ENCODE results near the gene MCF2L.

Gene MCF2L

DNA sequence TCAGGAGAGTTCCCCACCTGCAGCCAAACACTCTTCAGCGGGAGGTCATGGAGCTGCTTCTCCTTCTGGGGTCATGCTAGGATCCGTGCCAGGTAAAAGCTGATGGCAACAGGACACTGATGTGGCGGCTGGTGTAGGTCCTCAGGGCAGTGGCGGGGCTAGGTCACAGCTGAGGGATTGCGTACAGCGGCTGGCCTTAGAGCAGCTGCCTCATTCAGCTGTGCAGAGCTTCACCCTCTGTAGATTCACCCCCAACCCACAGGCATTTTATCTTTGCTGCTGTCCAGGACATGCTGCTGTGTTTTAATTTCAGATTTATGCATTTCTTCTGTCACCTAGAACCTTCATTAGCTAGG lies 2.3 kb downstream of the MCF2L start:
- Histone ChIP-seq H3K36me3 (replicated peaks; ENCODE audit: insufficient read depth, low read length) (no peaks in the 10 kb centered on the region), H3K4me2 (ENCODE audit: low read depth, low read length) (no peak overlapping the region), H4K20me1 (ENCODE audit: insufficient read depth, low read length) (no peaks in the 10 kb centered on the region; the same call in 1 of the 2 replicates), H3K9me3 (replicated peaks; ENCODE audit: insufficient read depth, low read length) (no peaks in the 10 kb centered on the region), H3K9ac (ENCODE audit: low read length) (no peak overlapping the region), H3K4me1 (ENCODE audit: low read length) (peaks cover 4% of the 10 kb centered on the region; the same call in 1 of the 2 replicates), H2AFZ (ENCODE audit: low read length) (no peak overlapping the region), H3K27ac (ENCODE audit: low read length) (no peak overlapping the region), H3K27me3 (replicated peaks; ENCODE audit: insufficient read depth, low read length) (peaks cover 95% of the 10 kb centered on the region), H3K9me2 (replicated peaks; ENCODE audit: insufficient read depth, low read length) (no peaks in the 10 kb centered on the region), H3F3A (ENCODE audit: insufficient read depth, low read length) (no peaks in the 10 kb centered on the region), H3K79me2 (ENCODE audit: low read length) (no peaks in the 10 kb centered on the region), H3K4me3 (ENCODE audit: low read length) (no peak overlapping the region)
- DNase-seq = no peak
- TF ChIP-seq EZH2 (optimal IDR thresholded peaks at IDR 0.05; ENCODE audit: low read depth, low read length) = no peak
- TF ChIP-seq EZH2phosphoT487 (IDR thresholded peaks at IDR 0.05; ENCODE audit: low read length) = no peak
- TF ChIP-seq, protein P1, sequence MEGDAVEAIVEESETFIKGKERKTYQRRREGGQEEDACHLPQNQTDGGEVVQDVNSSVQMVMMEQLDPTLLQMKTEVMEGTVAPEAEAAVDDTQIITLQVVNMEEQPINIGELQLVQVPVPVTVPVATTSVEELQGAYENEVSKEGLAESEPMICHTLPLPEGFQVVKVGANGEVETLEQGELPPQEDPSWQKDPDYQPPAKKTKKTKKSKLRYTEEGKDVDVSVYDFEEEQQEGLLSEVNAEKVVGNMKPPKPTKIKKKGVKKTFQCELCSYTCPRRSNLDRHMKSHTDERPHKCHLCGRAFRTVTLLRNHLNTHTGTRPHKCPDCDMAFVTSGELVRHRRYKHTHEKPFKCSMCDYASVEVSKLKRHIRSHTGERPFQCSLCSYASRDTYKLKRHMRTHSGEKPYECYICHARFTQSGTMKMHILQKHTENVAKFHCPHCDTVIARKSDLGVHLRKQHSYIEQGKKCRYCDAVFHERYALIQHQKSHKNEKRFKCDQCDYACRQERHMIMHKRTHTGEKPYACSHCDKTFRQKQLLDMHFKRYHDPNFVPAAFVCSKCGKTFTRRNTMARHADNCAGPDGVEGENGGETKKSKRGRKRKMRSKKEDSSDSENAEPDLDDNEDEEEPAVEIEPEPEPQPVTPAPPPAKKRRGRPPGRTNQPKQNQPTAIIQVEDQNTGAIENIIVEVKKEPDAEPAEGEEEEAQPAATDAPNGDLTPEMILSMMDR (IDR thresholded peaks at IDR 0.05; ENCODE audit: low read length) = no peak

DNA sequence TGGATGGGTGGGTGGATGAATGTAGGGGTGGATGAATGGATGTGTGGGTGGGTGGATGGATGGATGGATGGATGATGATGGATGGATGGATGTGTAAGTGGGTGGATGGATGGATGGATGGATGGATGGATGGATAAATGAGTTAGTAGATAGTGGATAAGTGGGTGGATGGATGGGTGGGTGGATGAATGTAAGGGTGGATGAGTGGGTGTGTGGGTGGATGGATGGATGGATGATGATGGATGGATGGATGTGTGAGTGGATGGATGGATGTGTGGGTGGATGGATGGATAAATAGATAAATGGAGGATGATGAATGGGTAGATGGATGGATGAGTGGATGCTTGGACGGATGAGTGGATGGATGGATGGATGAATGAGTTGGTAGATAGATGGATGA lies 3.2 kb downstream of the MCF2L start:
- no peaks in the 10 kb centered on the region for H3F3A ChIP-seq (ENCODE audit: insufficient read depth, low read length)
- no peaks in the 10 kb centered on the region for H3K79me2 ChIP-seq (ENCODE audit: low read length)
- no peaks in the 10 kb centered on the region for H3K9me2 ChIP-seq (replicated peaks; ENCODE audit: insufficient read depth, low read length)
- H3K27ac ChIP-seq (ENCODE audit: low read length) = no peak overlapping the region
- TF ChIP-seq, protein P1 (IDR thresholded peaks at IDR 0.05; ENCODE audit: low read length) = no peak
- TF ChIP-seq EZH2phosphoT487 (IDR thresholded peaks at IDR 0.05; ENCODE audit: low read length) (no peak), EZH2 (optimal IDR thresholded peaks at IDR 0.05; ENCODE audit: low read depth, low read length) (no peak)
- H3K9me3 ChIP-seq (replicated peaks; ENCODE audit: insufficient read depth, low read length) = no peaks in the 10 kb centered on the region
- no peak overlapping the region for H3K9ac ChIP-seq (ENCODE audit: low read length)
- H3K4me1 ChIP-seq (ENCODE audit: low read length) = peaks cover 4% of the 10 kb centered on the region; the same call in 1 of the 2 replicates
- H3K4me2 ChIP-seq (ENCODE audit: low read depth, low read length) = no peak overlapping the region
- no peak for DNase-seq
- no peaks in the 10 kb centered on the region; the same call in 1 of the 2 replicates for H4K20me1 ChIP-seq (ENCODE audit: insufficient read depth, low read length)
- no peak overlapping the region for H3K4me3 ChIP-seq (ENCODE audit: low read length)
- no peaks in the 10 kb centered on the region for H3K36me3 ChIP-seq (replicated peaks; ENCODE audit: insufficient read depth, low read length)
- no peak overlapping the region for H2AFZ ChIP-seq (ENCODE audit: low read length)
- H3K27me3 ChIP-seq (replicated peaks; ENCODE audit: insufficient read depth, low read length) = peaks cover 96% of the 10 kb centered on the region

DNA sequence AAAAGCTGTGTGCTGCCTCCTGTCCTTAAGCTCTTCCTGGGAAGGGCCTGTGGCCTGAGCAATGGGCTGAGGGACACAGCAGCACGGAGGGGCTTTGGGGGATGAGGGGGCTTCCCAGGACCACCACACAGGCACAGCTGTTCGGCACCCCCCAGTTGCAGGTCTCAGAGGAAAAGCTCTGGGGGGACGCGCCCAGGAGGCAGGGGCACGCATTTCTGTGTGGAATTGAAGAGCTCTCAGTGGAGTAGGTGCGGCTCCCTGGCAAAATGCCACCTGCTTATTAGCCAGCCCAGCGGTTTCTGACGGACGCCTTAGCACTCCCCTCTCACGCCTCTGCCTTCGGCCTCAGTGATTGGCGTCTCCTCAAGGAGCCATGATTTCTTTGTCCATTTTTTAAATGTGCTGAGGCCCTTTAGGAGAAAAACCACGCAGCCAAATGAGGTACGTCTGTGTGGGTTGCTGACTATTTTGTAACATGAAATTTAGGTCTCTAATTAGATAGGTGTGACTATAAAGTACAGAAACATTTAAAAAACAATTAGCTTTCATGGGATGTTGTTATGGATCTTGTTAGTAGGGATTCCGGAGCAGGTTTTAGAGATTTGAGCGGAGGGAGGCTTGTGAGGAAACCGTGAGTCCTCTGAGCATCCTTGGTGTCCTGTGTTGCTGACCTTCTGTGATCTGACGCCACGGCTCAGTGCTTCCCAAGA lies 4.0 kb downstream of the MCF2L start:
- Histone ChIP-seq H2AFZ (ENCODE audit: low read length) (no peak overlapping the region), H4K20me1 (ENCODE audit: insufficient read depth, low read length) (no peaks in the 10 kb centered on the region; the same call in 1 of the 2 replicates), H3K4me2 (ENCODE audit: low read depth, low read length) (no peak overlapping the region), H3K9me2 (replicated peaks; ENCODE audit: insufficient read depth, low read length) (no peaks in the 10 kb centered on the region), H3K9ac (ENCODE audit: low read length) (no peak overlapping the region), H3K79me2 (ENCODE audit: low read length) (no peaks in the 10 kb centered on the region), H3K4me3 (ENCODE audit: low read length) (no peak overlapping the region), H3K9me3 (replicated peaks; ENCODE audit: insufficient read depth, low read length) (no peaks in the 10 kb centered on the region), H3K27ac (ENCODE audit: low read length) (no peak overlapping the region), H3K4me1 (ENCODE audit: low read length) (peaks cover 3% of the 10 kb centered on the region; the same call in 1 of the 2 replicates), H3K36me3 (replicated peaks; ENCODE audit: insufficient read depth, low read length) (no peaks in the 10 kb centered on the region), H3K27me3 (replicated peaks; ENCODE audit: insufficient read depth, low read length) (peaks cover 96% of the 10 kb centered on the region), H3F3A (ENCODE audit: insufficient read depth, low read length) (no peaks in the 10 kb centered on the region)
- TF ChIP-seq, protein P1 (IDR thresholded peaks at IDR 0.05; ENCODE audit: low read length) = no peak
- TF ChIP-seq EZH2phosphoT487 (IDR thresholded peaks at IDR 0.05; ENCODE audit: low read length) = no peak
- no peak for TF ChIP-seq EZH2 (optimal IDR thresholded peaks at IDR 0.05; ENCODE audit: low read depth, low read length)
- no peak for DNase-seq
